HepG2 (cell line): Measurements from ENCODE around the gene L3MBTL4.

Experiments used
- ERF ChIP-seq: IDR thresholded peaks from 2 replicates; pipeline ENCODE4 v1.6.1; 2018; ENCODE audit warnings: missing biosample characterization, missing genetic modification reagents
- FOXP1 ChIP-seq, 2 experiments: fragments of 450-650 bp in 1 of 2; IDR thresholded peaks; 2 replicates each; pipeline ENCODE4 v1.6.1; 2017 to 2018; ENCODE audit warnings: antibody characterized with exemption in 1 of 2
- RBAK ChIP-seq: sonication (generic); formaldehyde crosslinking; IDR thresholded peaks from 2 replicates; pipeline ENCODE4 v1.5.1; 2020; ENCODE audit warnings: mild to moderate bottlenecking, missing genetic modification reagents
- RELA ChIP-seq: sonication (generic); formaldehyde crosslinking; IDR thresholded peaks from 2 replicates; pipeline ENCODE4 v1.4.0; 2020; ENCODE audit warnings: missing genetic modification reagents
- RFX5 ChIP-seq: IDR thresholded peaks from 2 replicates; pipeline ENCODE4 v1.6.1; 2011; ENCODE audit warnings: low read depth, low read length, improper control_type of control experiment
- ZBTB7A ChIP-seq: sonication (generic); formaldehyde crosslinking; IDR thresholded peaks from 2 replicates; pipeline ENCODE4 v1.8.0; 2022; ENCODE audit warnings: mild to moderate bottlenecking, missing genetic modification reagents
- TF ChIP-seq, protein P1 (sequence below): sonication (generic); formaldehyde crosslinking; IDR thresholded peaks from 2 replicates; pipeline ENCODE4 v1.8.1; 2023; ENCODE audit warnings: missing genetic modification reagents, mild to moderate bottlenecking, borderline replicate concordance
- TF ChIP-seq, protein P2 (sequence below): IDR thresholded peaks from 2 replicates; pipeline ENCODE4 v1.6.1; 2012; ENCODE audit warnings: low read length, improper control_type of control experiment

DNA sequence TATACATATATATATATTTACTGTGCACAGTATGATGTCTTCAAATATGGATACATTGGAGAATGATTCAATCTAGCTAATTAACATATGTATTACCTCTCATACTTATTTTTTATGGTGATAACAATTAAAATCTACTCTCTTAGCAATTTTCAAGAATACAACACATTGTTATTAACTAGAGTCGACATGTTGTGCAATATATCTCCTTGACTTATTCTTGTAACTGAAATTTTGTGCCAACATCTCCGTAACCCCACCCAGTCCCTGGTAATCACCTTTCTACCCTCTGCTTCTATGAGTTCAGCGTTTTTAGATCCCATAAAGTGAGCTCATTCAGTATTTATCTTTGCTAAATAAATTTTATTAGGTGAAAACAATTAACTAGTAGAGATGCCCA, 303.0 kb downstream of the L3MBTL4 start:
- TF ChIP-seq, protein P1, sequence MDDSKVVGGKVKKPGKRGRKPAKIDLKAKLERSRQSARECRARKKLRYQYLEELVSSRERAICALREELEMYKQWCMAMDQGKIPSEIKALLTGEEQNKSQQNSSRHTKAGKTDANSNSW (CRISPR knock-in tag) = no peak
- TF ChIP-seq, protein P2, sequence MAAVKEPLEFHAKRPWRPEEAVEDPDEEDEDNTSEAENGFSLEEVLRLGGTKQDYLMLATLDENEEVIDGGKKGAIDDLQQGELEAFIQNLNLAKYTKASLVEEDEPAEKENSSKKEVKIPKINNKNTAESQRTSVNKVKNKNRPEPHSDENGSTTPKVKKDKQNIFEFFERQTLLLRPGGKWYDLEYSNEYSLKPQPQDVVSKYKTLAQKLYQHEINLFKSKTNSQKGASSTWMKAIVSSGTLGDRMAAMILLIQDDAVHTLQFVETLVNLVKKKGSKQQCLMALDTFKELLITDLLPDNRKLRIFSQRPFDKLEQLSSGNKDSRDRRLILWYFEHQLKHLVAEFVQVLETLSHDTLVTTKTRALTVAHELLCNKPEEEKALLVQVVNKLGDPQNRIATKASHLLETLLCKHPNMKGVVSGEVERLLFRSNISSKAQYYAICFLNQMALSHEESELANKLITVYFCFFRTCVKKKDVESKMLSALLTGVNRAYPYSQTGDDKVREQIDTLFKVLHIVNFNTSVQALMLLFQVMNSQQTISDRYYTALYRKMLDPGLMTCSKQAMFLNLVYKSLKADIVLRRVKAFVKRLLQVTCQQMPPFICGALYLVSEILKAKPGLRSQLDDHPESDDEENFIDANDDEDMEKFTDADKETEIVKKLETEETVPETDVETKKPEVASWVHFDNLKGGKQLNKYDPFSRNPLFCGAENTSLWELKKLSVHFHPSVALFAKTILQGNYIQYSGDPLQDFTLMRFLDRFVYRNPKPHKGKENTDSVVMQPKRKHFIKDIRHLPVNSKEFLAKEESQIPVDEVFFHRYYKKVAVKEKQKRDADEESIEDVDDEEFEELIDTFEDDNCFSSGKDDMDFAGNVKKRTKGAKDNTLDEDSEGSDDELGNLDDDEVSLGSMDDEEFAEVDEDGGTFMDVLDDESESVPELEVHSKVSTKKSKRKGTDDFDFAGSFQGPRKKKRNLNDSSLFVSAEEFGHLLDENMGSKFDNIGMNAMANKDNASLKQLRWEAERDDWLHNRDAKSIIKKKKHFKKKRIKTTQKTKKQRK = no peak
- TF ChIP-seq ERF (CRISPR knock-in tag) (no peak), RBAK (no peak), ZBTB7A (no peak), RFX5 (no peak), FOXP1 (IDR thresholded peaks at IDR 0.05) (no peak), FOXP1 (CRISPR knock-in tag; IDR thresholded peaks at IDR 0.05) (no peak), RELA (CRISPR knock-in tag) (no peak)
